Measurements from ENCODE around the gene RBFOX2.
A peak's percentile ranks its signal among the peaks of the same experiment; 100 is the strongest.
"Not testable (repeated sequence)": the region's sequence is repeated elsewhere in the genome, so short reads cannot be mapped to it uniquely, and the experiment has no call there.

RBFOX2 gene

GRCh38 chr22:35821654-35822053, 207.0 kb downstream of the RBFOX2 start:
- DNase-seq (ENCODE audit: low read depth) = no peak

GRCh38 chr22:35819421-35819820, 209.2 kb downstream of the RBFOX2 start:
- no peak for DNase-seq (ENCODE audit: low read depth)

GRCh38 chr22:35818897-35819296, 209.7 kb downstream of the RBFOX2 start:
- no peak for DNase-seq (ENCODE audit: low read depth)

- no peak for DNase-seq (ENCODE audit: low read depth)
Observed at GRCh38 chr22:35812600-35812999, 216.0 kb downstream of the RBFOX2 start.

GRCh38 chr22:35811670-35812069, 217.0 kb downstream of the RBFOX2 start:
- no peak for DNase-seq (ENCODE audit: low read depth)

- no peak for DNase-seq (ENCODE audit: low read depth)
Observed at GRCh38 chr22:35809816-35810215, 218.8 kb downstream of the RBFOX2 start.

- no peak for DNase-seq (ENCODE audit: low read depth)
Observed at GRCh38 chr22:35808377-35808776, 220.2 kb downstream of the RBFOX2 start.

GRCh38 chr22:35806668-35807067, 222.0 kb downstream of the RBFOX2 start:
- DNase-seq (ENCODE audit: low read depth) = not testable (repeated sequence)

- DNase-seq (ENCODE audit: low read depth) = no peak
Observed at GRCh38 chr22:35805466-35805865, 223.2 kb downstream of the RBFOX2 start.

- no peak for DNase-seq (ENCODE audit: low read depth)
Observed at GRCh38 chr22:35804421-35804820, 224.2 kb downstream of the RBFOX2 start.

GRCh38 chr22:35802885-35803284, 225.7 kb downstream of the RBFOX2 start:
- no peak for DNase-seq (ENCODE audit: low read depth)

- DNase-seq (ENCODE audit: low read depth) = not testable (repeated sequence)
Observed at GRCh38 chr22:35801301-35801700, 227.3 kb downstream of the RBFOX2 start.

- no peak for DNase-seq (ENCODE audit: low read depth)
Observed at GRCh38 chr22:35799150-35799549, 229.5 kb downstream of the RBFOX2 start.

GRCh38 chr22:35797411-35797810, 231.2 kb downstream of the RBFOX2 start:
- DNase-seq (ENCODE audit: low read depth) = no peak

- DNase-seq (ENCODE audit: low read depth) = no peak
Observed at GRCh38 chr22:35795476-35795875, 233.1 kb downstream of the RBFOX2 start.

GRCh38 chr22:35792506-35792905, 236.1 kb downstream of the RBFOX2 start:
- no peak for DNase-seq (ENCODE audit: low read depth)

- DNase-seq (ENCODE audit: low read depth) = not testable (repeated sequence)
Observed at GRCh38 chr22:35791788-35792187, 236.8 kb downstream of the RBFOX2 start.

GRCh38 chr22:35785181-35785923, 243.3 kb downstream of the RBFOX2 start:
- DNase-seq (ENCODE audit: low read depth) = no peak

GRCh38 chr22:35784633-35785032, 244.0 kb downstream of the RBFOX2 start:
- DNase-seq (ENCODE audit: low read depth) = no peak

- DNase-seq (ENCODE audit: low read depth) = peak; percentile 89
Observed at GRCh38 chr22:35783943-35784614, 244.5 kb downstream of the RBFOX2 start.

- peak; percentile 45 for DNase-seq (ENCODE audit: low read depth)
Observed at GRCh38 chr22:35782504-35782903, 246.1 kb downstream of the RBFOX2 start.

GRCh38 chr22:35781898-35782297, 246.7 kb downstream of the RBFOX2 start:
- no peak for DNase-seq (ENCODE audit: low read depth)

GRCh38 chr22:35777335-35777975, 251.2 kb downstream of the RBFOX2 start:
- peak; percentile 92 for DNase-seq (ENCODE audit: low read depth)
